ENCODE data around the gene MIR17HG.

- TF ChIP-seq, protein P1, sequence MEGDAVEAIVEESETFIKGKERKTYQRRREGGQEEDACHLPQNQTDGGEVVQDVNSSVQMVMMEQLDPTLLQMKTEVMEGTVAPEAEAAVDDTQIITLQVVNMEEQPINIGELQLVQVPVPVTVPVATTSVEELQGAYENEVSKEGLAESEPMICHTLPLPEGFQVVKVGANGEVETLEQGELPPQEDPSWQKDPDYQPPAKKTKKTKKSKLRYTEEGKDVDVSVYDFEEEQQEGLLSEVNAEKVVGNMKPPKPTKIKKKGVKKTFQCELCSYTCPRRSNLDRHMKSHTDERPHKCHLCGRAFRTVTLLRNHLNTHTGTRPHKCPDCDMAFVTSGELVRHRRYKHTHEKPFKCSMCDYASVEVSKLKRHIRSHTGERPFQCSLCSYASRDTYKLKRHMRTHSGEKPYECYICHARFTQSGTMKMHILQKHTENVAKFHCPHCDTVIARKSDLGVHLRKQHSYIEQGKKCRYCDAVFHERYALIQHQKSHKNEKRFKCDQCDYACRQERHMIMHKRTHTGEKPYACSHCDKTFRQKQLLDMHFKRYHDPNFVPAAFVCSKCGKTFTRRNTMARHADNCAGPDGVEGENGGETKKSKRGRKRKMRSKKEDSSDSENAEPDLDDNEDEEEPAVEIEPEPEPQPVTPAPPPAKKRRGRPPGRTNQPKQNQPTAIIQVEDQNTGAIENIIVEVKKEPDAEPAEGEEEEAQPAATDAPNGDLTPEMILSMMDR (IDR thresholded peaks at IDR 0.05; ENCODE audit: low read length), result no peak
- no peak for TF ChIP-seq EZH2 (IDR thresholded peaks at IDR 0.05; ENCODE audit: borderline replicate concordance, low read length)
These were observed at the start of gene MIR17HG for GRCh38 chr13:91347202-91347995.

Data from OCI-LY1 (cell line).